Ascending aorta (tissue), 2 donors: Measurements from ENCODE around the gene CFP. TPM values are rescaled to one million over a fixed set of nuclear protein-coding genes. Genes with fewer than 3 reads are reported as not detected.

Source experiments
- DNase-seq, 2 donors: peaks; one replicate each; pipeline ENCODE4 v3.0.0-alpha.2; 2019; ENCODE audit warnings: low spot score in 2 of 2
- H3K27ac ChIP-seq, 2 donors: fragments of 200-600 bp; sonication (generic); one replicate each; pipeline ENCODE4 v1.5.1; 2016 to 2017; ENCODE audit warnings: mild to moderate bottlenecking in 1 of 2
- H3K27me3 ChIP-seq: fragments of 200-600 bp; sonication (generic); one replicate; pipeline ENCODE4 v1.5.1; 2017
- H3K36me3 ChIP-seq, 2 donors: fragments of 200-600 bp; sonication (generic); one replicate each; pipeline ENCODE4 v1.5.1; 2016
- H3K4me1 ChIP-seq, 2 donors: fragments of 200-600 bp; sonication (generic); one replicate each; pipeline ENCODE4 v1.5.1; 2016 to 2017; ENCODE audit warnings: mild to moderate bottlenecking in 1 of 2
- H3K4me3 ChIP-seq, 2 donors: fragments of 200-600 bp; sonication (generic); one replicate each; pipeline ENCODE4 v1.5.1; 2016 to 2017; ENCODE audit warnings: mild to moderate bottlenecking in 1 of 2
- H3K9me3 ChIP-seq, 2 donors: fragments of 200-600 bp; sonication (generic); one replicate each; pipeline ENCODE4 v1.5.1; 2016
- CTCF ChIP-seq, 3 experiments: fragments of 200-600 bp in 2 of 3; fragments of 450-650 bp in 1 of 3; sonication (generic) in 2 of 3; IDR thresholded peaks; one replicate each; pipeline ENCODE4 v1.5.1; 2016 to 2019; ENCODE audit warnings: antibody characterized with exemption in 3 of 3, mild to moderate bottlenecking in 1 of 3, moderate library complexity in 1 of 3
- intact Hi-C: fragments of 100-400 bp; cut with DNase I; formaldehyde crosslinking; loops from one replicate; pipeline ENCODE4 v1.15.1; 2023
- total RNA-seq: library from RNA; depleted of rRNA; stranded (reverse); fragments of >200 nt; gene quantifications from one replicate; pipeline ENCODE4 v1.1.0, GENCODE V29; 2016

The CFP gene
- total RNA-seq, 1 donor from 2014 or later: 25.4 TPM

DNA sequence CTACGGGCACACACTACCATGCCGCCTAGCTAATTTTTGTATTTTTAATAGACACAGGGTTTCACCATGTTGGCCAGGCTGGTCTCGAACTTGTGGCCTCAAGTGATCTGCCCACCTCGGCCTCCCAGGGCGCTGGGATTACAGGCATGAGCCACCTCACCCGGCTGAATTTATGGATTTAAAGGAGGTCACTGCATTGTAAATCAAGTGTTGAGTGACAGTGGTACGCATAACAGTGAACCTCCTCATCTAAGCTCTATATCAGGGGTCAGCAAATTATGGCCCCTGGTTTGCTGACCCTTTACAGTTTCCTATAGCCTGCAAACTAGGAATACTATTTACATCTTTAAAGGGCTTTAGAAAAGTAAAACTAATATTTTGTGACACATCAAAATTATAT, 31.8 kb upstream of the CFP start:
- peaks cover 0 to 6% of the 10 kb centered on the region in 2 donors for H3K36me3 ChIP-seq
- H3K4me3 ChIP-seq: no peak overlapping the region
- no peaks in the 10 kb centered on the region for H3K9me3 ChIP-seq
- intact Hi-C loops: no loop called here
- H3K27me3 ChIP-seq: no peaks in the 10 kb centered on the region
- H3K27ac ChIP-seq: no peak overlapping the region
- no peaks in the 10 kb centered on the region for H3K4me1 ChIP-seq
- no peak for DNase-seq
- no peak for TF ChIP-seq CTCF (IDR thresholded peaks at IDR 0.05)

DNA sequence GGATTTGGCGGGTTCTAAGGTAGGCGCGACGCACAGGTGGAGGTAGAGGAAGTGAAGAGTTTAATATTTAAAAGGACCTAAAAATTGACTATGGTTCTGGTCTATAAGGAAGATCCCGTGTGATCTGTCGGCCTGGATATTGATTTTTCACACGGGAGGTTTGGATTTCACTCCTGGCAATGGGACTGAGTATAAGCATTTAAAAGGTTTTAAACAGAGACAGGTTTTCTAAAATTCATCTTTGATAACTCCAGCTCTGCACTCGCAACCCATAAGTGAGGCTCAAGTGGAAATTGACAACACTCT, 29.6 kb upstream of the CFP start:
- intact Hi-C loops: loop anchor here (1.0 to 10.0 kb wide), 4 partner anchors 9 to 465 kb away; partner anchors contain the start of genes ELK1, UBA1 and ZNF81
- no peak for DNase-seq
- Histone ChIP-seq H3K27me3 (no peaks in the 10 kb centered on the region), H3K36me3 (peaks cover 0 to 8% of the 10 kb centered on the region in 2 donors), H3K4me3 (peak overlapping the region; percentile 58 to 74), H3K27ac (peak overlapping the region; percentile 95 to 96), H3K9me3 (no peaks in the 10 kb centered on the region), H3K4me1 (no peaks in the 10 kb centered on the region)
- TF ChIP-seq CTCF (IDR thresholded peaks at IDR 0.05): no peak

- peak; percentile 79 to 96 for DNase-seq
- no peak for TF ChIP-seq CTCF (IDR thresholded peaks at IDR 0.05)
- Histone ChIP-seq H3K36me3 (peaks cover 0 to 8% of the 10 kb centered on the region in 2 donors), H3K9me3 (no peaks in the 10 kb centered on the region), H3K4me3 (peak within 1 kb of the TSS; percentile 58 to 74), H3K4me1 (no peaks in the 10 kb centered on the region), H3K27ac (peak within 1 kb of the TSS; percentile 95 to 96), H3K27me3 (no peaks in the 10 kb centered on the region)
- intact Hi-C loops: loop anchor here (1.0 to 10.0 kb wide), 4 partner anchors 9 to 464 kb away; partner anchors contain the start of genes ELK1, UBA1 and ZNF81
Measured at GRCh38 chrX:47658684-47659420, 29.1 kb upstream of the CFP start, which contains the start of gene UXT. TSS of gene UXT (minus strand) at chrX:47659180. CDS start at chrX:47658927, 253 bp downstream.

GRCh38 chrX:47658301-47658683, 28.6 kb upstream of the CFP start:
- Histone ChIP-seq H3K27me3 (no peaks in the 10 kb centered on the region), H3K27ac (peak overlapping the region; percentile 95 to 96), H3K4me3 (peak overlapping the region; percentile 58 to 74), H3K9me3 (no peaks in the 10 kb centered on the region), H3K4me1 (no peaks in the 10 kb centered on the region), H3K36me3 (peaks cover 0 to 8% of the 10 kb centered on the region in 2 donors)
- no peak for TF ChIP-seq CTCF (IDR thresholded peaks at IDR 0.05)
- intact Hi-C loops: loop anchor here (10.0 kb wide), 3 partner anchors 177 to 463 kb away; partner anchors contain the start of genes UBA1 and ZNF81
- no peak for DNase-seq

DNA sequence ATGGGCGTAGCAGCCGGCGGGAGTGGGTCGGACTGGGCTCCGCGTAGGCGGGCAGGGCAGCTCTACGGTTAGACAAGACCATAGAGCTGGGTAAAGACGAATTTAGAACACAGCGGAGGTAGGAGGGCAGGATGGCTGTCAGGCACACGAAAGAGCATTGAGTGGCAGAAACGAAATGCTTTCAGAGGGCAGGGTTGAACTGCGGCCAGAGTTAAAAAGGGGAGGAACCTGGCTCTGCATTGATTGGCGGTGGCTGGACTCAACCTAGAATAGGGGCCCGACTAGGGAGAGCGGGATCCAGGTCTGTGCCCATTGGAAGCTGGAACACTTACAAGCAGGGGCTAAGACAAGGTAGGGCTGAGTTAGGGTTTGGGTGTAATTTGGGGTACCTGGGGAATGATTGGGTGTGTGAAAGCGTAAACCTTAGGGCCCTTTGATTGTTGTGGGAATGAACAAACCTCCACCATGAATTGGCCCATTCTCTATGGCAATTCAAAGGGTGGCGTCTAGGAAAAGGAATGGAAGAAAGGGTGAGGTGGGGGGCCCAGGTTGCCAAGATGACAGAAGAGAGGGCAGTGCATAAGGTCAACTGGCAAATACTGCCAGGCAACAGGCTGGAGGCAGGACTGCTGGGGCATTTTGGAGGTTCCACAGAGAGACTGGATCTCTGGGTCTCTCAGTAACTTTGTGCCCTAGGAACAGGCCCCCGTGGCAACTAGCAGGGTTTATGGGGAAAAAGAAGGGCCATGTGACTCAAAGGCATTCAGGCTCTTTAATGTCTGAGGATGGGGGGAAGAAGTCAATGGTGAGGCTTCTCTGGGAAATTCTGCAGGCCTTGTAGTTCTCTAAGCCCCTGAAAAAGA, 21.5 kb upstream of the CFP start:
- no peak for TF ChIP-seq CTCF (IDR thresholded peaks at IDR 0.05)
- no peaks in the 10 kb centered on the region for H3K36me3 ChIP-seq
- no peaks in the 10 kb centered on the region for H3K27me3 ChIP-seq
- peak overlapping the region; percentile 82 to 87 for H3K27ac ChIP-seq
- no peak for DNase-seq
- peak overlapping the region; percentile 38 to 54 for H3K4me3 ChIP-seq
- intact Hi-C loops: loop anchor here (2.0 to 10.0 kb wide), 8 partner anchors 90 to 456 kb away; partner anchors contain the start of genes ARAF, UBA1, USP11 and ZNF41
- H3K4me1 ChIP-seq: peaks cover 0 to 7% of the 10 kb centered on the region in 2 donors
- H3K9me3 ChIP-seq: no peaks in the 10 kb centered on the region
